ENCODE data around the gene PROSER3.

The PROSER3 gene

DNA sequence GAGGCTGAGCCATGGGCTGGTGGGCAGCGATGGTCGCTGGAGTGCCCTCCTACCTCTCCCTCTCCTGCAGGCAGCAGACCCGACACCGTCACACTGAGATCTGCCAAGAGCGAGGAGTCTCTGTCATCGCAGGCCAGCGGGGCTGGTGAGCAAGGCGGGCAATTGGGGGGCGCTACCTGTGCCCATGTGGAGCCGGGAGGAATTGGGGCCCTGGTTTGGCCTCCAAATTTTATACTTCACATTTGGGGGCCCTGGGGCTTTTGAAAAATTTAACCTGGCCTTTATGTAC, 27.3 kb downstream of the PROSER3 start:
- TF ChIP-seq YY1 (IDR thresholded peaks at IDR 0.05; ENCODE audit: low read depth) = no peak
- TF ChIP-seq RAD21 (IDR thresholded peaks at IDR 0.05; ENCODE audit: low read depth) = no peak
- TF ChIP-seq NFIC (IDR thresholded peaks at IDR 0.05) = no peak
- TF ChIP-seq CREB1 (IDR thresholded peaks at IDR 0.05; ENCODE audit: low read depth) = no peak
- no peak for TF ChIP-seq TCF12 (IDR thresholded peaks at IDR 0.05; ENCODE audit: low read depth)
- TF ChIP-seq TAF1 (IDR thresholded peaks at IDR 0.05; ENCODE audit: low read depth) = no peak
- TF ChIP-seq, protein P1, sequence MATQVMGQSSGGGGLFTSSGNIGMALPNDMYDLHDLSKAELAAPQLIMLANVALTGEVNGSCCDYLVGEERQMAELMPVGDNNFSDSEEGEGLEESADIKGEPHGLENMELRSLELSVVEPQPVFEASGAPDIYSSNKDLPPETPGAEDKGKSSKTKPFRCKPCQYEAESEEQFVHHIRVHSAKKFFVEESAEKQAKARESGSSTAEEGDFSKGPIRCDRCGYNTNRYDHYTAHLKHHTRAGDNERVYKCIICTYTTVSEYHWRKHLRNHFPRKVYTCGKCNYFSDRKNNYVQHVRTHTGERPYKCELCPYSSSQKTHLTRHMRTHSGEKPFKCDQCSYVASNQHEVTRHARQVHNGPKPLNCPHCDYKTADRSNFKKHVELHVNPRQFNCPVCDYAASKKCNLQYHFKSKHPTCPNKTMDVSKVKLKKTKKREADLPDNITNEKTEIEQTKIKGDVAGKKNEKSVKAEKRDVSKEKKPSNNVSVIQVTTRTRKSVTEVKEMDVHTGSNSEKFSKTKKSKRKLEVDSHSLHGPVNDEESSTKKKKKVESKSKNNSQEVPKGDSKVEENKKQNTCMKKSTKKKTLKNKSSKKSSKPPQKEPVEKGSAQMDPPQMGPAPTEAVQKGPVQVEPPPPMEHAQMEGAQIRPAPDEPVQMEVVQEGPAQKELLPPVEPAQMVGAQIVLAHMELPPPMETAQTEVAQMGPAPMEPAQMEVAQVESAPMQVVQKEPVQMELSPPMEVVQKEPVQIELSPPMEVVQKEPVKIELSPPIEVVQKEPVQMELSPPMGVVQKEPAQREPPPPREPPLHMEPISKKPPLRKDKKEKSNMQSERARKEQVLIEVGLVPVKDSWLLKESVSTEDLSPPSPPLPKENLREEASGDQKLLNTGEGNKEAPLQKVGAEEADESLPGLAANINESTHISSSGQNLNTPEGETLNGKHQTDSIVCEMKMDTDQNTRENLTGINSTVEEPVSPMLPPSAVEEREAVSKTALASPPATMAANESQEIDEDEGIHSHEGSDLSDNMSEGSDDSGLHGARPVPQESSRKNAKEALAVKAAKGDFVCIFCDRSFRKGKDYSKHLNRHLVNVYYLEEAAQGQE (IDR thresholded peaks at IDR 0.05; ENCODE audit: low read depth) = no peak
- TF ChIP-seq TEAD4 (IDR thresholded peaks at IDR 0.05) = no peak
- TF ChIP-seq EP300 (IDR thresholded peaks at IDR 0.05; ENCODE audit: borderline replicate concordance) = no peak
- TF ChIP-seq, protein P2, sequence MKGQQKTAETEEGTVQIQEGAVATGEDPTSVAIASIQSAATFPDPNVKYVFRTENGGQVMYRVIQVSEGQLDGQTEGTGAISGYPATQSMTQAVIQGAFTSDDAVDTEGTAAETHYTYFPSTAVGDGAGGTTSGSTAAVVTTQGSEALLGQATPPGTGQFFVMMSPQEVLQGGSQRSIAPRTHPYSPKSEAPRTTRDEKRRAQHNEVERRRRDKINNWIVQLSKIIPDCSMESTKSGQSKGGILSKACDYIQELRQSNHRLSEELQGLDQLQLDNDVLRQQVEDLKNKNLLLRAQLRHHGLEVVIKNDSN (IDR thresholded peaks at IDR 0.05) = no peak
- TF ChIP-seq FOXM1 (IDR thresholded peaks at IDR 0.05; ENCODE audit: borderline replicate concordance, low read depth) = no peak
- TF ChIP-seq, protein P3, sequence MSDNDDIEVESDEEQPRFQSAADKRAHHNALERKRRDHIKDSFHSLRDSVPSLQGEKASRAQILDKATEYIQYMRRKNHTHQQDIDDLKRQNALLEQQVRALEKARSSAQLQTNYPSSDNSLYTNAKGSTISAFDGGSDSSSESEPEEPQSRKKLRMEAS (IDR thresholded peaks at IDR 0.05) = no peak
- TF ChIP-seq CEBPB (IDR thresholded peaks at IDR 0.05) = no peak
- no peak for TF ChIP-seq ZBTB7A (IDR thresholded peaks at IDR 0.05; ENCODE audit: low read depth)
- no peak for TF ChIP-seq EGR1 (IDR thresholded peaks at IDR 0.05)

DNA sequence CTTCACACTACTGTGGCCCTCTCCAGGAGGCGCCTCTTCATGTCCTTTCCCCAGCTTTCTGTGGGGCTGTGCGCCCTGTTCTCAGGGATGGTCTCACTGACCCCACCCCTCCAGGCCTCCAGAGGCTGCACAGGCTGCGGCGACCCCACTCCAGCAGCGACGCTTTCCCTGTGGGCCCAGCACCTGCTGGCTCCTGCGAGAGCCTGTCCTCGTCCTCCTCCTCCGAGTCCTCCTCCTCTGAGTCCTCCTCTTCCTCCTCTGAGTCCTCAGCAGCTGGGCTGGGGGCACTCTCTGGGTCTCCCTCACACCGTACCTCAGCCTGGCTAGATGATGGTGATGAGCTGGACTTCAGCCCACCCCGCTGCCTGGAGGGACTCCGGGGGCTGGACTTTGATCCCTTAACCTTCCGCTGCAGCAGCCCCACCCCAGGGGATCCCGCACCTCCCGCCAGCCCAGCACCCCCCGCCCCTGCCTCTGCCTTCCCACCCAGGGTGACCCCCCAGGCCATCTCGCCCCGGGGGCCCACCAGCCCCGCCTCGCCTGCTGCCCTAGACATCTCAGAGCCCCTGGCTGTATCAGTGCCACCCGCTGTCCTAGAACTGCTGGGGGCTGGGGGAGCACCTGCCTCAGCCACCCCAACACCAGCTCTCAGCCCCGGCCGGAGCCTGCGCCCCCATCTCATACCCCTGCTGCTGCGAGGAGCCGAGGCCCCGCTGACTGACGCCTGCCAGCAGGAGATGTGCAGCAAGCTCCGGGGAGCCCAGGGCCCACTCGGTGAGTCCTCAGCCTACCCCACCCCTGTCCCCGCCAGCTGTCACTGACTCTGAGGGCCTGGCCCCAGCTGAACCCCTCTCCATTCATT, 28.6 kb downstream of the PROSER3 start:
- TF ChIP-seq, protein P3 (IDR thresholded peaks at IDR 0.05) = no peak
- TF ChIP-seq NFIC (IDR thresholded peaks at IDR 0.05) (no peak), TAF1 (IDR thresholded peaks at IDR 0.05; ENCODE audit: low read depth) (no peak), TEAD4 (IDR thresholded peaks at IDR 0.05) (no peak), FOXM1 (IDR thresholded peaks at IDR 0.05; ENCODE audit: borderline replicate concordance, low read depth) (no peak), RAD21 (IDR thresholded peaks at IDR 0.05; ENCODE audit: low read depth) (no peak), TCF12 (IDR thresholded peaks at IDR 0.05; ENCODE audit: low read depth) (no peak)

DNA sequence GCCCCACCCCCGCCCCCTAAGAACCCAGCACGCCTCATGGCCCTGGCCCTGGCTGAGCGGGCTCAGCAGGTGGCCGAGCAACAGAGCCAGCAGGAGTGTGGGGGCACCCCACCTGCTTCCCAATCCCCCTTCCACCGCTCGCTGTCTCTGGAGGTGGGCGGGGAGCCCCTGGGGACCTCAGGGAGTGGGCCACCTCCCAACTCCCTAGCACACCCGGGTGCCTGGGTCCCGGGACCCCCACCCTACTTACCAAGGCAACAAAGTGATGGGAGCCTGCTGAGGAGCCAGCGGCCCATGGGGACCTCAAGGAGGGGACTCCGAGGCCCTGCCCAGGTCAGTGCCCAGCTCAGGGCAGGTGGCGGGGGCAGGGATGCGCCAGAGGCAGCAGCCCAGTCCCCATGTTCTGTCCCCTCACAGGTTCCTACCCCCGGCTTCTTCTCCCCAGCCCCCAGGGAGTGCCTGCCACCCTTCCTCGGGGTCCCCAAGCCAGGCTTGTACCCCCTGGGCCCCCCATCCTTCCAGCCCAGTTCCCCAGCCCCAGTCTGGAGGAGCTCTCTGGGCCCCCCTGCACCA, 29.3 kb downstream of the PROSER3 start:
- TF ChIP-seq, protein P2 (IDR thresholded peaks at IDR 0.05) = no peak
- TF ChIP-seq YY1 (IDR thresholded peaks at IDR 0.05; ENCODE audit: low read depth) = no peak
- no peak for TF ChIP-seq TEAD4 (IDR thresholded peaks at IDR 0.05)
- TF ChIP-seq ZBTB7A (IDR thresholded peaks at IDR 0.05; ENCODE audit: low read depth) = no peak
- no peak for TF ChIP-seq EGR1 (IDR thresholded peaks at IDR 0.05)
- no peak for TF ChIP-seq FOXM1 (IDR thresholded peaks at IDR 0.05; ENCODE audit: borderline replicate concordance, low read depth)
- no peak for TF ChIP-seq CREB1 (IDR thresholded peaks at IDR 0.05; ENCODE audit: low read depth)
- TF ChIP-seq EP300 (IDR thresholded peaks at IDR 0.05; ENCODE audit: borderline replicate concordance) = no peak

DNA sequence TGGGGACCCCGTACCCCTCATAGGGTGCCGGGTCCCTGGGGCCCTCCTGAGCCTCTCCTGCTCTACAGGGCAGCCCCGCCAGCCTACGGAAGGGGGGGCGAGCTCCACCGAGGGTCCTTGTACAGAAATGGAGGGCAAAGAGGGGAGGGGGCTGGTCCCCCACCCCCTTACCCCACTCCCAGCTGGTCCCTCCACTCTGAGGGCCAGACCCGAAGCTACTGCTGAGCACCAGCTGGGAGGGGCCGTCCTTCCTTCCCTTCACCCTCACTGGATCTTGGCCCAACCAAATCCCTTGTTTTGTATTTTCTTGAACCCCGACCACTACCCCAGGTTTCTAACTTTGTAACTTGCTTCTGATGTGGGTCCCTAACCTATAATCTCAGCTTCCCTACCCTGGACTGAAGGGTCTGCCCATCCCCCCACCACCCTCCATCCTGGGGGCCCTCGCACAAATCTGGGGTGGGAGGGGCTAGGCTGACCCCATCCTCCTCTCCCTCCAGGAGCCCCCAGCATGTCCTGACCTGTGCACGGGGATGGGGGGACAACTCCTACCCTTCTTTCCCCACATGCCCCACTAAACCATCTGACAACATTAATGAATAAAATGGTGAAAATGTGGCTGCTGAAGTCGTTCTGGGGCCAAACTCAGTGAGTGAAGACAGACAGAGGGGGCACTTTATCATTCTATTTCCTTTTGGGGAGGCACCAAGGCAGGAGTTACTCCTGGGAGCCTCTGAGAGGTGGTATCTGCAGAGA, 30.4 kb downstream of the PROSER3 start:
- TF ChIP-seq TAF1 (IDR thresholded peaks at IDR 0.05; ENCODE audit: low read depth) = no peak
- no peak for TF ChIP-seq NFIC (IDR thresholded peaks at IDR 0.05)
- TF ChIP-seq CEBPB (IDR thresholded peaks at IDR 0.05) = no peak
- TF ChIP-seq, protein P1 (IDR thresholded peaks at IDR 0.05; ENCODE audit: low read depth) = no peak
- TF ChIP-seq CREB1 (IDR thresholded peaks at IDR 0.05; ENCODE audit: low read depth) = no peak
- TF ChIP-seq EGR1 (IDR thresholded peaks at IDR 0.05) = no peak
- no peak for TF ChIP-seq TEAD4 (IDR thresholded peaks at IDR 0.05)
- TF ChIP-seq RAD21 (IDR thresholded peaks at IDR 0.05; ENCODE audit: low read depth) = no peak
- no peak for TF ChIP-seq FOXM1 (IDR thresholded peaks at IDR 0.05; ENCODE audit: borderline replicate concordance, low read depth)
- TF ChIP-seq EP300 (IDR thresholded peaks at IDR 0.05; ENCODE audit: borderline replicate concordance) = no peak
- TF ChIP-seq, protein P2 (IDR thresholded peaks at IDR 0.05) = no peak
- TF ChIP-seq, protein P3 (IDR thresholded peaks at IDR 0.05) = no peak
- TF ChIP-seq TCF12 (IDR thresholded peaks at IDR 0.05; ENCODE audit: low read depth) = no peak
- TF ChIP-seq YY1 (IDR thresholded peaks at IDR 0.05; ENCODE audit: low read depth) = no peak
- TF ChIP-seq ZBTB7A (IDR thresholded peaks at IDR 0.05; ENCODE audit: low read depth) = no peak

Measured in Ishikawa (cell line).